ENCODE results near the gene PATJ. TPM values are rescaled to one million over a fixed set of nuclear protein-coding genes. Genes with fewer than 3 reads are reported as not detected.

The PATJ gene
- total and polyA plus RNA-seq, 2 donors (not counting 1 experiment from before 2014, with no cell fraction given), result 8.0 to 45.3 TPM

GRCh38 chr1:62089570-62089969, 347.3 kb downstream of the PATJ start:
- H3K9me3 ChIP-seq (ENCODE audit: control extremely low read depth in 1 of 3, control insufficient read depth in 2 of 3, insufficient read depth in 1 of 3, low read length in 2 of 3), result no peaks in the 10 kb centered on the region
- H3K4me2 ChIP-seq (replicated peaks; ENCODE audit: low read depth, low read length, poor library complexity, severe bottlenecking), result no peak overlapping the region
- H3K9me3 Mint-ChIP-seq (ENCODE audit: insufficient read depth), result no peaks in the 10 kb centered on the region
- no peak for ATAC-seq (ENCODE audit: low read depth)
- H3K4me1 Mint-ChIP-seq, result no peaks in the 10 kb centered on the region
- no peak overlapping the region for H2AFZ ChIP-seq (ENCODE audit: insufficient read depth, low read depth, low read length, poor library complexity, severe bottlenecking)
- ChIA-PET POLR2A (no interaction called here), CTCF (interaction anchor here (1.5 kb wide), 1 partner anchor 657 kb away, joined by 4 read pairs; no protein-coding TSS in a partner anchor)
- H3K4me3 ChIP-seq (ENCODE audit: control extremely low read depth in 1 of 5, extremely low read depth in 1 of 5, insufficient read depth in 1 of 5, low read depth in 2 of 5, low read length in 4 of 5), result no peak overlapping the region
- no peaks in the 10 kb centered on the region for H3K36me3 ChIP-seq (replicated peaks in 1 of 2; ENCODE audit: control extremely low read depth in 1 of 2, control insufficient read depth in 1 of 2, extremely low read depth in 1 of 2, insufficient read depth in 2 of 2, low read length in 1 of 2)
- H3K79me2 ChIP-seq (ENCODE audit: control insufficient read depth, insufficient read depth, low read length), result no peaks in the 10 kb centered on the region
- H3K27me3 Mint-ChIP-seq, result no peaks in the 10 kb centered on the region
- no peaks in the 10 kb centered on the region for H3K27me3 ChIP-seq (replicated peaks in 1 of 4; ENCODE audit: control extremely low read depth in 1 of 4, control insufficient read depth in 3 of 4, insufficient read depth in 4 of 4, low read length in 3 of 4)
- H3K4me1 ChIP-seq (ENCODE audit: control insufficient read depth in 2 of 2, insufficient read depth in 2 of 2, low read length in 2 of 2), result no peaks in the 10 kb centered on the region
- H3K9ac ChIP-seq (ENCODE audit: low read length), result no peak overlapping the region
- no peak overlapping the region for H3K4me3 Mint-ChIP-seq
- TF ChIP-seq CTCF (IDR thresholded peaks at IDR 0.05) (no peak), EZH2 (IDR thresholded peaks at IDR 0.05; ENCODE audit: borderline replicate concordance, insufficient read depth, low read depth, low read length, poor library complexity, severe bottlenecking) (no peak)
- WGBS (ENCODE audit: insufficient coverage), result 100% methylated on average over 2 of the region's 2 CpGs
- no peak overlapping the region for H3K27ac ChIP-seq (ENCODE audit: low read length in 2 of 2)
- H4K20me1 ChIP-seq (ENCODE audit: control insufficient read depth, insufficient read depth, low read length, poor library complexity, severe bottlenecking), result no peaks in the 10 kb centered on the region
- intact Hi-C loops (cut with micrococcal nuclease), result no loop called here
- no peak overlapping the region for H3K27ac Mint-ChIP-seq
- no peak for DNase-seq

DNA sequence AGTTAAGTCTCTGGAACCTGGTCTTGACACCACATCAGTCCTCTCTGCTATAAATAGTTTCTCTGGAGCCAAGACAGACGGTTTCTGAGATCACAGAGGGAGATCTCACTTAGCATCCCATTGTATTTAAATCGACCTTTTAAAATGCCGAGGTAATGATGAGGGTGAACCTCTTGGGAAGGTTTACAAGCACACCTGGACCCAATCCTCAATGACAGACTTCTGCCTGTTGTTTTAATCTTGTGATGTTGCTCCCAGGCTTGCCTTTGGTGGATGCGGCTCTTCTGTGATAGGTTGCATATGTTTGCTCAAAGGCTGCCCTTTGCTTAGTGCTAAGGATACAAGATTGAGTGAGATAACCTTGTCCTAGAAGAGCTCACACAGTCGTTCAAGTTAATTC, 347.7 kb downstream of the PATJ start:
- TF ChIP-seq EZH2 (IDR thresholded peaks at IDR 0.05; ENCODE audit: borderline replicate concordance, insufficient read depth, low read depth, low read length, poor library complexity, severe bottlenecking), result no peak
- no peak for TF ChIP-seq CTCF (IDR thresholded peaks at IDR 0.05)
- WGBS (ENCODE audit: insufficient coverage), result 100% methylated on average over 3 of the region's 5 CpGs
- H3K4me1 ChIP-seq (ENCODE audit: control insufficient read depth in 2 of 2, insufficient read depth in 2 of 2, low read length in 2 of 2), result no peaks in the 10 kb centered on the region
- Mint-ChIP-seq H3K4me1 (no peaks in the 10 kb centered on the region), H3K27ac (no peak overlapping the region), H3K4me3 (no peak overlapping the region), H3K27me3 (no peaks in the 10 kb centered on the region), H3K9me3 (ENCODE audit: insufficient read depth) (no peaks in the 10 kb centered on the region)
- no peaks in the 10 kb centered on the region for H3K79me2 ChIP-seq (ENCODE audit: control insufficient read depth, insufficient read depth, low read length)
- CTCF ChIA-PET, result interaction anchor here (1.2 kb wide), 1 partner anchor 8 kb away, joined by 3 read pairs; no protein-coding TSS in a partner anchor
- DNase-seq (no peak), ATAC-seq (ENCODE audit: low read depth) (no peak)
- no peak overlapping the region for H2AFZ ChIP-seq (ENCODE audit: insufficient read depth, low read depth, low read length, poor library complexity, severe bottlenecking)
- no peak overlapping the region for H3K4me2 ChIP-seq (replicated peaks; ENCODE audit: low read depth, low read length, poor library complexity, severe bottlenecking)
- no peak overlapping the region for H3K9ac ChIP-seq (ENCODE audit: low read length)
- no peaks in the 10 kb centered on the region for H3K9me3 ChIP-seq (ENCODE audit: control extremely low read depth in 1 of 3, control insufficient read depth in 2 of 3, insufficient read depth in 1 of 3, low read length in 2 of 3)
- intact Hi-C loops (cut with micrococcal nuclease), result no loop called here
- H3K27ac ChIP-seq (ENCODE audit: low read length in 2 of 2), result no peak overlapping the region
- no peaks in the 10 kb centered on the region for H3K36me3 ChIP-seq (replicated peaks in 1 of 2; ENCODE audit: control extremely low read depth in 1 of 2, control insufficient read depth in 1 of 2, extremely low read depth in 1 of 2, insufficient read depth in 2 of 2, low read length in 1 of 2)
- H3K27me3 ChIP-seq (replicated peaks in 1 of 4; ENCODE audit: control extremely low read depth in 1 of 4, control insufficient read depth in 3 of 4, insufficient read depth in 4 of 4, low read length in 3 of 4), result no peaks in the 10 kb centered on the region
- POLR2A ChIA-PET, result no interaction called here
- no peaks in the 10 kb centered on the region for H4K20me1 ChIP-seq (ENCODE audit: control insufficient read depth, insufficient read depth, low read length, poor library complexity, severe bottlenecking)
- H3K4me3 ChIP-seq (ENCODE audit: control extremely low read depth in 1 of 5, extremely low read depth in 1 of 5, insufficient read depth in 1 of 5, low read depth in 2 of 5, low read length in 4 of 5), result no peak overlapping the region
